Stimulated activated CD8-positive, alpha-beta memory T cell treated with anti-CD3 and anti-CD28 coated beads, Interleukin-2, amount 100 ng/mL, for 48 hours (primary cell): ENCODE data around the gene GLYAT.
"Not testable (repeated sequence)": the region's sequence is repeated elsewhere in the genome, so short reads cannot be mapped to it uniquely, and the experiment has no call there.

Experiments
- DNase-seq, 2 donors: peaks; one replicate each; pipeline ENCODE4 v3.0.0-alpha.2; 2020; ENCODE audit warnings: low read depth in 2 of 2

GLYAT gene

GRCh38 chr11:58742981-58743880, 11.5 kb upstream of the GLYAT start:
- no peak for DNase-seq

- DNase-seq: no peak
Observed at GRCh38 chr11:58742140-58742539, 10.4 kb upstream of the GLYAT start.

- no peak for DNase-seq
Observed at GRCh38 chr11:58741127-58741526, 9.4 kb upstream of the GLYAT start.

- no peak for DNase-seq
Observed at GRCh38 chr11:58740447-58740846, 8.7 kb upstream of the GLYAT start.

GRCh38 chr11:58739725-58740430, 8.1 kb upstream of the GLYAT start:
- DNase-seq: no peak

- DNase-seq: no peak
Observed at GRCh38 chr11:58734681-58735490, 3.1 kb upstream of the GLYAT start.

GRCh38 chr11:58730507-58731089, 1.1 kb downstream of the GLYAT start:
- DNase-seq: no peak

- DNase-seq: no peak
Observed at GRCh38 chr11:58727415-58727797, 4.3 kb downstream of the GLYAT start.

- DNase-seq: no peak
Observed at GRCh38 chr11:58726737-58727414, 4.9 kb downstream of the GLYAT start.

GRCh38 chr11:58719406-58720117, 12.2 kb downstream of the GLYAT start:
- no peak for DNase-seq

GRCh38 chr11:58712531-58712930, 19.2 kb downstream of the GLYAT start:
- DNase-seq: no peak

GRCh38 chr11:58711832-58712231, 19.9 kb downstream of the GLYAT start:
- DNase-seq: no peak

GRCh38 chr11:58707767-58708166, 24.0 kb downstream of the GLYAT start:
- no peak for DNase-seq

GRCh38 chr11:58696825-58697224, 34.9 kb downstream of the GLYAT start:
- not testable (repeated sequence) for DNase-seq

GRCh38 chr11:58693026-58693425, 38.7 kb downstream of the GLYAT start:
- DNase-seq: no peak

GRCh38 chr11:58691675-58692074, 40.1 kb downstream of the GLYAT start:
- no peak for DNase-seq

GRCh38 chr11:58688789-58689503, 42.8 kb downstream of the GLYAT start:
- DNase-seq: no peak

GRCh38 chr11:58685973-58686722, 45.6 kb downstream of the GLYAT start:
- no peak for DNase-seq

- DNase-seq: not testable (repeated sequence)
Observed at GRCh38 chr11:58682660-58683059, 49.1 kb downstream of the GLYAT start.
